ENCODE measurements around the gene SPATA2.
A peak's percentile ranks its signal among the peaks of the same experiment; 100 is the strongest.

SPATA2 gene

GRCh38 chr20:49888212-49889000, 26.9 kb downstream of the SPATA2 start:
- Histone ChIP-seq H3K36me3 (ENCODE audit: control insufficient read depth, insufficient read depth, low read length) (peaks cover 6% of the 10 kb centered on the region; the same call in 1 of the 2 replicates), H3K27me3 (ENCODE audit: control insufficient read depth, insufficient read depth, low read length) (no peaks in the 10 kb centered on the region), H3K4me3 (ENCODE audit: low read depth, low read length) (no peak overlapping the region), H3K9ac (ENCODE audit: low read depth, low read length) (no peak overlapping the region), H3K4me1 (ENCODE audit: control insufficient read depth, insufficient read depth, low read length) (peaks cover 24% of the 10 kb centered on the region), H3K27ac (ENCODE audit: low read depth, low read length) (no peak overlapping the region), H3K9me3 (ENCODE audit: control insufficient read depth, insufficient read depth, low read length) (no peaks in the 10 kb centered on the region)

- H3K9me3 ChIP-seq (ENCODE audit: control insufficient read depth, insufficient read depth, low read length): no peaks in the 10 kb centered on the region
- H3K9ac ChIP-seq (ENCODE audit: low read depth, low read length): no peak overlapping the region
- H3K27ac ChIP-seq (ENCODE audit: low read depth, low read length): no peak overlapping the region
- H3K4me3 ChIP-seq (ENCODE audit: low read depth, low read length): no peak overlapping the region
- H3K27me3 ChIP-seq (ENCODE audit: control insufficient read depth, insufficient read depth, low read length): no peaks in the 10 kb centered on the region
- H3K36me3 ChIP-seq (ENCODE audit: control insufficient read depth, insufficient read depth, low read length): peaks cover 10% of the 10 kb centered on the region; the same call in 1 of the 2 replicates
- H3K4me1 ChIP-seq (ENCODE audit: control insufficient read depth, insufficient read depth, low read length): peaks cover 24% of the 10 kb centered on the region
These were observed 27.8 kb downstream of the SPATA2 start for GRCh38 chr20:49887251-49888211.

GRCh38 chr20:49886571-49887213, 28.6 kb downstream of the SPATA2 start:
- Histone ChIP-seq H3K4me1 (ENCODE audit: control insufficient read depth, insufficient read depth, low read length) (peaks cover 24% of the 10 kb centered on the region), H3K4me3 (ENCODE audit: low read depth, low read length) (no peak overlapping the region), H3K27ac (ENCODE audit: low read depth, low read length) (peak overlapping the region; percentile 5), H3K36me3 (ENCODE audit: control insufficient read depth, insufficient read depth, low read length) (peaks cover 10% of the 10 kb centered on the region; the same call in 1 of the 2 replicates), H3K9me3 (ENCODE audit: control insufficient read depth, insufficient read depth, low read length) (no peaks in the 10 kb centered on the region), H3K9ac (ENCODE audit: low read depth, low read length) (no peak overlapping the region), H3K27me3 (ENCODE audit: control insufficient read depth, insufficient read depth, low read length) (no peaks in the 10 kb centered on the region)

- Histone ChIP-seq H3K4me3 (ENCODE audit: low read depth, low read length) (no peak overlapping the region), H3K27me3 (ENCODE audit: control insufficient read depth, insufficient read depth, low read length) (no peaks in the 10 kb centered on the region), H3K9ac (ENCODE audit: low read depth, low read length) (no peak overlapping the region), H3K4me1 (ENCODE audit: control insufficient read depth, insufficient read depth, low read length) (peaks cover 17% of the 10 kb centered on the region), H3K9me3 (ENCODE audit: control insufficient read depth, insufficient read depth, low read length) (no peaks in the 10 kb centered on the region), H3K36me3 (ENCODE audit: control insufficient read depth, insufficient read depth, low read length) (peaks cover 14% of the 10 kb centered on the region; the same call in 1 of the 2 replicates), H3K27ac (ENCODE audit: low read depth, low read length) (peak overlapping the region; percentile 5)
These were observed 29.6 kb downstream of the SPATA2 start for GRCh38 chr20:49885558-49886332.

- H3K27ac ChIP-seq (ENCODE audit: low read depth, low read length): no peak overlapping the region
- H3K4me1 ChIP-seq (ENCODE audit: control insufficient read depth, insufficient read depth, low read length): peaks cover 7% of the 10 kb centered on the region; the same call in 1 of the 2 replicates
- H3K4me3 ChIP-seq (ENCODE audit: low read depth, low read length): no peak overlapping the region
- no peaks in the 10 kb centered on the region for H3K27me3 ChIP-seq (ENCODE audit: control insufficient read depth, insufficient read depth, low read length)
- no peaks in the 10 kb centered on the region for H3K9me3 ChIP-seq (ENCODE audit: control insufficient read depth, insufficient read depth, low read length)
- H3K36me3 ChIP-seq (ENCODE audit: control insufficient read depth, insufficient read depth, low read length): peaks cover 17% of the 10 kb centered on the region; the same call in 1 of the 2 replicates
- H3K9ac ChIP-seq (ENCODE audit: low read depth, low read length): no peak overlapping the region
These were observed 32.0 kb downstream of the SPATA2 start for GRCh38 chr20:49883246-49883802.

GRCh38 chr20:49882171-49882970, 33.0 kb downstream of the SPATA2 start:
- no peaks in the 10 kb centered on the region for H3K9me3 ChIP-seq (ENCODE audit: control insufficient read depth, insufficient read depth, low read length)
- no peak overlapping the region for H3K9ac ChIP-seq (ENCODE audit: low read depth, low read length)
- no peaks in the 10 kb centered on the region for H3K27me3 ChIP-seq (ENCODE audit: control insufficient read depth, insufficient read depth, low read length)
- no peak overlapping the region for H3K4me3 ChIP-seq (ENCODE audit: low read depth, low read length)
- H3K4me1 ChIP-seq (ENCODE audit: control insufficient read depth, insufficient read depth, low read length): peaks cover 6% of the 10 kb centered on the region; the same call in 1 of the 2 replicates
- no peak overlapping the region for H3K27ac ChIP-seq (ENCODE audit: low read depth, low read length)
- H3K36me3 ChIP-seq (ENCODE audit: control insufficient read depth, insufficient read depth, low read length): peaks cover 17% of the 10 kb centered on the region; the same call in 1 of the 2 replicates

- no peaks in the 10 kb centered on the region for H3K9me3 ChIP-seq (ENCODE audit: control insufficient read depth, insufficient read depth, low read length)
- H3K4me3 ChIP-seq (ENCODE audit: low read depth, low read length): no peak overlapping the region
- no peaks in the 10 kb centered on the region for H3K4me1 ChIP-seq (ENCODE audit: control insufficient read depth, insufficient read depth, low read length)
- H3K36me3 ChIP-seq (ENCODE audit: control insufficient read depth, insufficient read depth, low read length): peaks cover 17% of the 10 kb centered on the region; the same call in 1 of the 2 replicates
- H3K27ac ChIP-seq (ENCODE audit: low read depth, low read length): no peak overlapping the region
- H3K27me3 ChIP-seq (ENCODE audit: control insufficient read depth, insufficient read depth, low read length): no peaks in the 10 kb centered on the region
- no peak overlapping the region for H3K9ac ChIP-seq (ENCODE audit: low read depth, low read length)
These were observed 34.4 kb downstream of the SPATA2 start for GRCh38 chr20:49880724-49881445.

GRCh38 chr20:49880177-49880576, 35.2 kb downstream of the SPATA2 start:
- peaks cover 17% of the 10 kb centered on the region; the same call in 1 of the 2 replicates for H3K36me3 ChIP-seq (ENCODE audit: control insufficient read depth, insufficient read depth, low read length)
- no peak overlapping the region for H3K27ac ChIP-seq (ENCODE audit: low read depth, low read length)
- no peaks in the 10 kb centered on the region for H3K4me1 ChIP-seq (ENCODE audit: control insufficient read depth, insufficient read depth, low read length)
- H3K27me3 ChIP-seq (ENCODE audit: control insufficient read depth, insufficient read depth, low read length): no peaks in the 10 kb centered on the region
- H3K9ac ChIP-seq (ENCODE audit: low read depth, low read length): no peak overlapping the region
- H3K4me3 ChIP-seq (ENCODE audit: low read depth, low read length): no peak overlapping the region
- no peaks in the 10 kb centered on the region for H3K9me3 ChIP-seq (ENCODE audit: control insufficient read depth, insufficient read depth, low read length)

GRCh38 chr20:49878977-49879376, 36.4 kb downstream of the SPATA2 start:
- H3K36me3 ChIP-seq (ENCODE audit: control insufficient read depth, insufficient read depth, low read length): peaks cover 17% of the 10 kb centered on the region; the same call in 1 of the 2 replicates
- no peak overlapping the region for H3K9ac ChIP-seq (ENCODE audit: low read depth, low read length)
- H3K27me3 ChIP-seq (ENCODE audit: control insufficient read depth, insufficient read depth, low read length): no peaks in the 10 kb centered on the region
- no peaks in the 10 kb centered on the region for H3K4me1 ChIP-seq (ENCODE audit: control insufficient read depth, insufficient read depth, low read length)
- no peaks in the 10 kb centered on the region for H3K9me3 ChIP-seq (ENCODE audit: control insufficient read depth, insufficient read depth, low read length)
- H3K27ac ChIP-seq (ENCODE audit: low read depth, low read length): no peak overlapping the region
- H3K4me3 ChIP-seq (ENCODE audit: low read depth, low read length): no peak overlapping the region
